IMR-90 (cell line): ENCODE results near the gene G6PC2.

Source experiments
- BHLHE40 ChIP-seq: fragments of 150-350 bp; IDR thresholded peaks from 2 replicates; pipeline ENCODE4 v1.6.1; 2016; ENCODE audit warnings: mild to moderate bottlenecking, low read depth, low read length
- CTCF ChIP-seq: conservative IDR thresholded peaks from 2 replicates; pipeline ENCODE4 v1.5.1; 2012; ENCODE audit warnings: mild to moderate bottlenecking, low read depth, low read length, improper control_type of control experiment
- FOS ChIP-seq: fragments of 150-350 bp; IDR thresholded peaks from 2 replicates; pipeline ENCODE4 v1.6.1; 2016; ENCODE audit warnings: low read depth, low read length
- MAFK ChIP-seq: IDR thresholded peaks from 2 replicates; pipeline ENCODE4 v1.6.1; 2012; ENCODE audit warnings: low read depth, low read length, improper control_type of control experiment
- MAZ ChIP-seq: IDR thresholded peaks from 2 replicates; pipeline ENCODE4 v1.6.1; 2012; ENCODE audit warnings: low read depth, mild to moderate bottlenecking, low read length, improper control_type of control experiment, moderate library complexity, borderline replicate concordance
- POLR2A ChIP-seq: IDR thresholded peaks from 2 replicates; pipeline ENCODE4 v1.6.1; 2012; ENCODE audit warnings: mild to moderate bottlenecking, low read depth, low read length
- RAD21 ChIP-seq: IDR thresholded peaks from 2 replicates; pipeline ENCODE4 v1.6.1; 2012; ENCODE audit warnings: low read length, improper control_type of control experiment
- RCOR1 ChIP-seq: IDR thresholded peaks from 2 replicates; pipeline ENCODE4 v1.6.1; 2012; ENCODE audit warnings: mild to moderate bottlenecking, low read length, improper control_type of control experiment; ENCODE audit not compliant: insufficient replicate concordance
- RFX5 ChIP-seq: IDR thresholded peaks from 2 replicates; pipeline ENCODE4 v1.8.0; 2012; ENCODE audit warnings: low read depth, mild to moderate bottlenecking, low read length, moderate library complexity
- SMC3 ChIP-seq: fragments of 150-350 bp; IDR thresholded peaks from 2 replicates; pipeline ENCODE4 v1.6.1; 2016; ENCODE audit warnings: low read depth, mild to moderate bottlenecking, antibody characterized with exemption, low read length, moderate library complexity
- USF2 ChIP-seq: fragments of 150-350 bp; IDR thresholded peaks from 2 replicates; pipeline ENCODE4 v1.6.1; 2017; ENCODE audit warnings: mild to moderate bottlenecking, antibody characterized with exemption, low read length, low read depth

GRCh38 chr2:168854651-168855050, 46.4 kb upstream of the G6PC2 start:
- TF ChIP-seq CTCF (no peak), POLR2A (no peak), USF2 (no peak), RAD21 (no peak), BHLHE40 (no peak), MAZ (no peak), SMC3 (no peak), FOS (no peak), MAFK (no peak), RCOR1 (no peak), RFX5 (no peak)
